G401 (cell line): ENCODE results near the gene CLIC6. TPM values are rescaled to one million over a fixed set of nuclear protein-coding genes. Genes with fewer than 3 reads are reported as not detected.
A peak's percentile ranks its signal among the peaks of the same experiment; 100 is the strongest.

ENCODE experiments used
- DNase-seq: peaks from one replicate; pipeline ENCODE4 v3.0.0-alpha.2; 2015; ENCODE audit warnings: low spot score
- in situ Hi-C: cut with HindIII; loops from 2 replicates; pipeline ENCODE4 v1.10.0; 2016; ENCODE audit warnings: low sequenced_read_pairs, mixed read lengths
- total RNA-seq: library from RNA; depleted of rRNA; stranded (reverse); fragments of >200 nt; shearing (Covaris generic); gene quantifications from 2 replicates; pipeline ENCODE4 v1.2.3, GENCODE V29; 2014

CLIC6 gene
- total RNA-seq, 1 experiment from 2014 or later = not detected

DNA sequence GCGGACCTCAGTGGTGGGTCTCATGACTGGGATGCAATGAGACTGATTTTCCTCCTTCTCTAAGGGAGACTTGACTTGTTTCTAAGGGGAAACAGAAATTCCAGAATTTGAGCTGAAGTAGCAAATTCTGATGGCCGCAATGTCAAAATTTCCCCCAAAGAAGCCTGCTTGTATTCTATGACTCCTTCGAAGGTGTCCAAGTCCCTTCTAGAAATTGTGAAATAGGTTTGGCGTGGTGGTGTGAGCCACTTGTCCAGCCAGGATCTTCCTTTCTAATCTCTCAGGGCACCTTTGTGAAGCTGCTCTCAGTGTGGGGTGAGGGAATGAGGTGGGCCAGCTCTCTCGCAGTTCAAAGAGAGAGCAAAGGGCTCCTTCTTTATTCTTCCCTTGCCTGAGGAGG, 19.9 kb downstream of the CLIC6 start:
- DNase-seq = no peak
- in situ Hi-C loops = no loop called here

DNA sequence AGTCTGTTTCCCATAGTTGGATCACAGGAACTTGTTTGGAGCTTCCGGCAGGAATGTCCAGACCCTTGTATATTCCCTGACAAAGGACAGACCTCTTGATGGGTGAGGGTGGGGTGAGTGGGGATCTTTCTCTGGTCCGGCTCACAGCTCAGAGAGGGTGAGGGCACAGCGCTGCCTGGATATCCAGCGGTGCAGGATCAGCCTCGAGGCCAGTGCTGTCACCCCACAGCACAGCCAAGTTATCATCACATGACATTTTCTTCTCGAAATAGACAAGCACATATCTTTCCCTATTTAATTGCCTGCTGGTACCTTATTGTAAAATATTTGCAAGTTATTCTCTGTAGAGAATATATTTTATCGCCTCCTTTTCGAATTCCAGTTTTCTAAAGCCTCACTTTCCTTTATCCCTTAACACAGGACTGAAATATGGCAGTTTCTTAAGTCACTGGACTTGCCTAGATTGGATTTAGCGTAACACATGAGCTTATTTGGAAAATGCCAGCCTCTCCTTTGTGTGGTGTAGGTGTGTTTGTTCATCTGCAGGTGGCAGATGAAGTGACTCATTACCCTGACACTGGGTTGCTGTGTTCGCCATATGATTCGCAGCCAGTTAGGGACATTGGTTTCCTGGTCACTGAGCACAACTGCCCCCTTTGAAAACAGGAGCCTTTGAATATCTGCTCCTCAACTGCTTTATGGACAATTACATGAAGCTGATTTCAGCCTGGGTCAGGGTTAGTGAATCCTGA, 21.4 kb downstream of the CLIC6 start:
- no peak for DNase-seq
- in situ Hi-C loops = no loop called here

GRCh38 chr21:34690793-34691175, 22.0 kb downstream of the CLIC6 start:
- no peak for DNase-seq
- in situ Hi-C loops = no loop called here

- in situ Hi-C loops = no loop called here
- no peak for DNase-seq
These were observed 22.7 kb downstream of the CLIC6 start for GRCh38 chr21:34691390-34692032.

DNA sequence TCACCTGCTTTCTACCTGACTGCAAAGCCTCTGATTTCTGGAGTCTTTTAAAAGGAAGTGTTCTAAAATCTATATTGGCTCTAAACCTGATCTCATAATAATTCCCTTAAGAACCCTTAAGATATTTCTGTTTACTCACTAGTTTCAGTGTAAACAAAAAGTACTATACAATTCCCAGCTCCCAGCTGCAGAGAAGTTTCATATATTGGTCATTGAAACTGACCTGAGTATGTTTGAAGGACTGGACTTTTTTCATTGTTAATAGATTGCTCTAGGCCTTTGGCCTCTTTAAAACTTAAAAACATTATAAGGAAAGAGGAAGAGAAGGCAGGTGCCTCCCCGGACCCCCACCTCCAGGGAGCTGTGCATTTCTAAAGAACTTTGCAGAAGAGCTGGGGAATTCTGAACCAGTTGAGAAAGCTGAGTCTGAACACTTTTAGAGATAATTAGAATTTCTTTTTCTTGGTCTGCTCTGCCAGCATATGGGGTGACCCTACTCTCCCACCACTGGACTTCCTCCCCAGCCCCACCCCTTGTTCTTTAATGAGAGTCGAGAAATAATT, 23.7 kb downstream of the CLIC6 start:
- DNase-seq = no peak
- in situ Hi-C loops = no loop called here

DNA sequence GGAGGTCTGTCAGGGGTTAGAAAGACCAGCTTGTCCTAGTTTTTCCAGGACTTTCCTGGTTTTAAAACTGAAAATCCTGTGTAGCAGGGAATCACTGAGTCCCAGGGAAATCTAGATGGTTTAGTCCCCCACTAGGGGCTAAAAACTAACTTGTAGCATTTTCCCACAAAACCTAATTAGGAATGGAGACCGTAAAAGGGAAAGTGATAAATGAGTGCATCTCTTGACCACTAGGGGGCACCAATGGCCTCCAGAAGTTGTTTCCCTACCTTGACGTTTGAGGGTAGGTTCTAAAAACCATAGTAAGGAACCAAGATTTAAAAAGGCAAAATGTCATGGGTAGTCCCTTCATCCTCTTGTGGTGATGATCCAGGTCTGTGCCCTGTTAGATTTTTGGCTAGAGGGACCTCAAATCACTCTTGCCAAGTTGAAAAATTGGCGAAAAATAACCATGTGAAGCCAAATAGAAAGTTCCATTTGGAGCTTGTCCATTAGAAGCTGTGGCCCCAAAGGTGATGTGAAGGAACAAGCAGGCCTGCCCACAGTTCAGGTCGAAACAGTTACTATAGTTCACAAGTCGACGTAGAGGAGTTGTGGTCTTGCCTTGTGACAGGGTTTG, 24.5 kb downstream of the CLIC6 start:
- in situ Hi-C loops = no loop called here
- DNase-seq = peak; percentile 45

DNA sequence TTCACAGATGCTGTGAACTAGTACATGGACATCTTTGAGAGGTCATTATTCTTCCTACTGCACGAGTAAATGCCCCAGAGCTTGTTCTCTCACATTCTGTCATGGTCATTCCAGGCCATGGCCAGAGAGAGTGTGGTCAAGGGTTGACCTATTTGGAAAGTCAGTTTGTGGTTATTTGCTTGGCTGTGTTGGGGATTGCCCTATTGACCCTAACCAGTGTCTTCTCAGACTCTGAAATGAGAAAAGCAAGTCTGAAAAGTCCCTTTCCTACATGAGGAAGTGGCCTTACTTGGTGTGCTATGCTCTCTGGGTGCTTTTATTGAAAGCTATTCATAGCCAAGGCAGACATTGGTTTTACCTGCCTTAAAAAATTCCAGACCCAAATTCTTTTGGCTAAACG, 26.6 kb downstream of the CLIC6 start:
- in situ Hi-C loops = no loop called here
- DNase-seq = no peak

GRCh38 chr21:34696121-34696520, 27.3 kb downstream of the CLIC6 start:
- no peak for DNase-seq
- in situ Hi-C loops = no loop called here

GRCh38 chr21:34697826-34698225, 29.0 kb downstream of the CLIC6 start:
- in situ Hi-C loops = no loop called here
- DNase-seq = no peak

- in situ Hi-C loops = no loop called here
- DNase-seq = no peak
These were observed 29.6 kb downstream of the CLIC6 start for GRCh38 chr21:34698270-34699015.

DNA sequence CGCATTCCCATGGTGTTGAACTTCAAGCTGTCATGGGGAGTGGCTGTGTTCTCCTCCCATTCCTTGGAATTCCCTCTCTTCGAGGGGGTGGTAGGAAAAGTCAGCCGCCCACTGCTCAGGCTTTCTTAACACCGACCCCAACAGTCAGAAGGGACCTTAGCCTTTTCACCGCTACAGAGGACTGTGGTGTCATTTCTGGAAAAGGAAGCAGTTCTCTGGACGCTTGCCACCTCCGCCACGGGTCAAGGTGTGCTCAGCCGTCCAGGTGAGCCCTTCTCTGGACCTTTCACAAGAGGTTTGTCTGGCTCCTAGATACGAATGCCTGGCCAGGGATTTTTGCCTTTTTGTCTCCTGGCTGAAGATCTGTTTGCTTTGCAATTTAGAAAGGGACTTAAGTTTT, 31.8 kb downstream of the CLIC6 start:
- in situ Hi-C loops = no loop called here
- no peak for DNase-seq

GRCh38 chr21:34701726-34702125, 32.9 kb downstream of the CLIC6 start:
- no peak for DNase-seq
- in situ Hi-C loops = no loop called here

- no peak for DNase-seq
- in situ Hi-C loops = no loop called here
These were observed 33.8 kb downstream of the CLIC6 start for GRCh38 chr21:34702341-34703170.

GRCh38 chr21:34703571-34703970, 34.8 kb downstream of the CLIC6 start:
- in situ Hi-C loops = no loop called here
- DNase-seq = no peak

GRCh38 chr21:34704119-34704518, 35.3 kb downstream of the CLIC6 start:
- DNase-seq = no peak
- in situ Hi-C loops = no loop called here

DNA sequence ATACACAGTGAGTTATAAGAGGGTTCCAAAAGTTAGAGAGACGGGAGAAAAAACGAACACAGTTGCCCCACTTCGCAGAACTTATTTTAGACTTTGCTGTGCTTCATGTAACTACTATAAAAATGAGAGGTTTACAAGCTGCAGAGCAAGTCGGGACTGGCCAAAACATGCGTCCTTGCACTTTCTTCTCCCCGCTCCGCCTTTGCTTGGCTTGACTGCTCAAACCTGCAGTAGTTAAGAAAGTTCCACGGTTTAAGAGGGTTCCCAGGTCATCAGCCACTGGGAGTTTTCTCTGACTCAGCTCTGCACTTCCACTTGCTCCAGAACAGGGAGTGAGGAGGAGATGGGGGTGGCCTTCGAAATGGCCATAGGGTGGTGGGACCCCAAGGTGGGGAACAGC, 36.2 kb downstream of the CLIC6 start:
- in situ Hi-C loops = no loop called here
- DNase-seq = no peak

DNA sequence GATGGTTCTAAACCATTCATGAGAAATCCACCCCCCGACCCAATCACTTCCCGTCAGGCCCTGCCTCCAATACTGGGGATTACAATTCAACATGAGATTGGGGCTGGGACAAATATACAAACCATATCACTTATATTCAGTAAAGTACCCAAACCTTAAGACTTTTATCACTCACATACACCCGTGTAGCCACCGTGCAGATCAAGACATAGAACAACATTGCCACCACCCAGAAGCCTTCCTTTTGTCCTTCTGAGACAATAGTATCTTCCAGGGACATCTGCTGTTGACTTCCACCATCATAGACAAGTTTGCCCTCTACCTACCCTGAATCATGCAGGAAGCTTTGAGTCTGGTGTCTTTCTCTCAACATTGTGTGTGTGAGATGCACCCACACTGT, 37.5 kb downstream of the CLIC6 start:
- in situ Hi-C loops = no loop called here

DNA sequence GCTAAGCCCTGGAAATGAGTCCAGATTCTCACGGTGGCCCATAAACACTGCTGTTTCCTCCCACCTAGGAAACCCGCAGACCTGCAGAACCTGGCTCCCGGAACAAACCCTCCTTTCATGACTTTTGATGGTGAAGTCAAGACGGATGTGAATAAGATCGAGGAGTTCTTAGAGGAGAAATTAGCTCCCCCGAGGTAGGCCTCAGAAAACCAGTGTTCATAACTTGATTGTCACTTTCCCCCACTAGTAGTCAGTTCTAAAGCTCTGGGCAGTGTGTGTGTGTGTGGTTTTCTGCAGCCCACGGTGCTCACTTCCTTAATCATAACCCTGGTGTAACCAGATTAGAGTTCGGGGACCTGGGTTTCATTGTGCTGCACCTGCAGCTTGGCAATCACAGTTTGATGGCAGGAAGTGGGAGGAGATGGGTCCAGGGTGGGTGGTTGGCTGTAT, 39.1 kb downstream of the CLIC6 start:
- in situ Hi-C loops = no loop called here
- DNase-seq = no peak

More for the DNA sequence above, 37.5 kb downstream of the CLIC6 start:
- DNase-seq = no peak

- in situ Hi-C loops = no loop called here
- no peak for DNase-seq
These were observed 44.8 kb downstream of the CLIC6 start for GRCh38 chr21:34713621-34714020.
